ENCODE data around the gene NDUFB10.

- TF ChIP-seq POLR2A (IDR thresholded peaks at IDR 0.05), result no peak
- TF ChIP-seq CTCF (IDR thresholded peaks at IDR 0.05), result no peak
- no peak for TF ChIP-seq POLR2AphosphoS5 (IDR thresholded peaks at IDR 0.05)
These were observed 47.2 kb upstream of the NDUFB10 start for GRCh38 chr16:1912215-1912543.
